Measurements from ENCODE around the gene ORAI2.
"Not testable (repeated sequence)": the region's sequence is repeated elsewhere in the genome, so short reads cannot be mapped to it uniquely, and the experiment has no call there.

ORAI2 gene

DNA sequence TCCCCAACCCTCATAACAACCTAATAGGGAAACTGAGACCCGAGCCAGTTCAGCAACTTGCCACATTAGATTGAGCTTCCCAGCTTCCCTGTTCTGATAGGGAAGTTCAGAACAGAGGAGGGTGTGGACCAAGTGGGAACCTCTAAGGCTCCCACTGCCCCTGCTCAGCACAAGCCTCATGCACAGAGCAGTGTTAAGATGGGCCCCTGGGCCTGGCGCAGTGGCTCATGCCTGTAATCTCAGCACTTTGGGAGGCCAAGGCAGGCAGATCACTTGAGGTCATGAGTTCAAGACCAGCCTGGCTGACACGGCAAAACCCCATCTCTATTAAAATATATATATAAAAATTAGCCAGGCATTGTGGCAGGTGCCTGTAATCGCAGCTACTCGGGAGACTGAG is 63.9 kb downstream of the ORAI2 start:
- not testable (repeated sequence) for DNase-seq (ENCODE audit: low read depth, low spot score)

DNA sequence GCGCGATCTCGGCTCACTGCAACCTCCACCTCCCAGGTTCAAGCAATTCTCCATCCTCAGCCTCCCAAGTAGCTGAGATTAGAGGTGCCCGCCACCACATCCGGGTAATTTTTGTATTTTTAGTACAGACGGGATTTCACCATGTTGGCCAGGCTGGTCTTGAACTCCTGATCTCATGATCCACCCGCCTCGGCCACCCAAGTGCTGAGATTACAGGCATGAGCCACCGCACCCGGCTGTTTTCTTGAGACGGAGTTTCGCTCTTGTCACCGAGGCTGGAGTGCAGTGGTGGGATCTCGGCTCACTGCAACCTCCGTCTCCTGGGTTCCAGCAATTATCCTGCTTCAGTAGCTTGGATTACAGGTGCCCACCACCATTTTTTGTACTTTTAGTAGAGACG is 64.9 kb downstream of the ORAI2 start:
- DNase-seq (ENCODE audit: low read depth, low spot score), result not testable (repeated sequence)

DNA sequence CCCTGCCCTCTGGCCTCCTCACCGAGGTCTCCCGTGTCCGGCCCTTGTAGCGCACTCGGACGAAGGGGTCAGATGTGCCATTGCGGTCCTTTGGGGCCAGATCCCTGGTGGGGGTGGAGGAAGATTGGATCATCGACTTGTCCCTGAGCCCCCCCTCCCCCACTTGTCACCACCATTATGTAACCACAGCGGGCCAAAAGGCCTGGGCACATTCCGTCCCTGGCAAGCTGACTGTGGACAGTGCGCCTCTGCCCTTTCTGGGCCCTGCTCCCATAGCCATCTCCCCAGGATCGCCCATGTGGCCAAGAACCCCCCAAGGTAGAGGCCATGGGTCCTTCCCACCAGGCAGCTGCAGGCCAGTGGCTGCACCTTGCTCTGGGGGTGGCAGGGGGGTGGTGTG is 69.8 kb downstream of the ORAI2 start:
- DNase-seq (ENCODE audit: low read depth, low spot score), result not testable (repeated sequence)

DNA sequence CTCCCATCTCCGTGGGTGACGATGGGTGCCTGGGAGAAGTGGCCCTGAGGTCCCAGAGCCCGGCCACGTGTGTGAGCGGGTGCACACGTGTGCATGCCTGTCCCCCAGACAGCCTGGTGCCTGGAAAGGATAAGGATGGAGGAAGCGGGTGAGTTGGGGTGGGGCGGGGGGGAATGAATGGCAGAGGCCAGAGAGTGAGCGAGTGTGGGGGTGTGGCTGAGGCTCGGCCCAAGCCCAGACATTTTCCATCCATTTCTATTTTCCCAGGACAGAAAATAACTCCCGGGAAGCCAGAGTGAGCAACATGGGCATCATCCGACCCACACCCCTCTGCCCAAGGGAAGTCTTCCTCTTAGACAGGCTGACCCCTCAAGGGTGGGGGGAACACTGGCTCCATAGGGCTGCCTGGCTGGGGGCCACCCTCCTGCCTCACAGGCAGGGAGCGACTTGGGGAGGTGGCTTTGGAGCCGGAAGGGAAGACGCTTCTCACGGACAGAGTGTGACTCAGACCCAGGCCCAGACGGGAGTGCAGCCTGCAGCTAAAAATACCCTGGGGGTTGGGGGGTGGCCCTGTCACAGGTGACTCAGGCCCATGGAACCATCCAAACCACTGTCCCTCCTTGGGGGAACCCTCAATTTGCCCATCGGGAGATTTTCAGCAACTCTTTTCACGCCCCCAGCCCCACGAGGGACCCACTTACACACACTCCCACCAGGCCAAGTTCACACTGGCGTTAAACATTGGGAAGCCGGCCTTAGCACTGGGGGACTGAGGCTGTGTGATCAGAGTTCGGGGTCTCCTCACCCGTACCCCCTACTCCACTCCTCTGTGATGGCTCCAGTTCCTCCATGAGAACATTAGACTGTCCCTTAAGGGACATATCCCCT is 72.2 kb downstream of the ORAI2 start:
- not testable (repeated sequence) for DNase-seq (ENCODE audit: low read depth, low spot score)
